SK-N-SH (cell line): ENCODE measurements around the gene MFNG. TPM values are rescaled to one million over a fixed set of nuclear protein-coding genes. Genes with fewer than 3 reads are reported as not detected.

Source experiments
- CTCF ChIA-PET: fragments of 300-600, 350-600 bp; formaldehyde crosslinking; extraction: SDS; loops from one replicate; lab custom pipeline; 2021; lab: Yijun Ruan, JAX
- POLR2A ChIA-PET: fragments of 350-600 bp; sonication (Branson Sonifier 250); formaldehyde crosslinking; extraction: SDS; loops from one replicate; lab custom pipeline; 2020; ENCODE audit warnings: antibody characterized with exemption, inconsistent platforms; lab: Yijun Ruan, JAX
- DNase-seq: peaks from one replicate; pipeline ENCODE4 v3.0.0; 2012
- H2AFZ ChIP-seq: fragments of 200-600 bp; sonication (generic); 2 replicates; pipeline ENCODE4 v1.8.1; 2016; ENCODE audit warnings: antibody characterized with exemption, mild to moderate bottlenecking, low read depth
- H3F3A ChIP-seq: fragments of 200-600 bp; sonication (generic); replicated peaks from 2 replicates; pipeline ENCODE3; 2016; ENCODE audit warnings: antibody characterized with exemption, mild to moderate bottlenecking; ENCODE audit not compliant: insufficient read depth
- H3K27ac ChIP-seq, 2 experiments: fragments of 200-500 bp in 1 of 2; fragments of 200-600 bp in 1 of 2; sonication (Bioruptor generic) in 1 of 2; sonication (generic), shearing (Covaris generic) in 1 of 2; 2 replicates each; pipeline versions ENCODE4 v1.5.1 to v1.6.1; 2014 to 2016; ENCODE audit warnings: low read depth in 2 of 2, inconsistent platforms in 1 of 2, low read length in 1 of 2, mild to moderate bottlenecking in 1 of 2, mixed read lengths in 1 of 2
- H3K27me3 ChIP-seq: fragments of 200-600 bp; sonication (generic), shearing (Covaris generic); 2 replicates; pipeline ENCODE4 v1.6.1; 2016; ENCODE audit warnings: mixed run types; ENCODE audit not compliant: insufficient read depth
- H3K36me3 ChIP-seq, 2 experiments: fragments of 200-500 bp in 1 of 2; fragments of 200-600 bp in 1 of 2; sonication (Bioruptor generic) in 1 of 2; sonication (generic) in 1 of 2; replicated peaks in 1 of 2; 2 replicates each; pipeline versions ENCODE3 to v1.5.1; 2014 to 2016; ENCODE audit warnings: low read length in 1 of 2, mild to moderate bottlenecking in 1 of 2; ENCODE audit not compliant: insufficient read depth in 2 of 2, control insufficient read depth in 1 of 2
- H3K4me1 ChIP-seq, 2 experiments: fragments of 200-500 bp in 1 of 2; fragments of 200-600 bp in 1 of 2; sonication (Bioruptor generic) in 1 of 2; sonication (generic), shearing (Covaris generic) in 1 of 2; 2 replicates each; pipeline versions ENCODE4 v1.5.1 to v1.6.1; 2014 to 2016; ENCODE audit warnings: low read depth in 1 of 2, low read length in 1 of 2, mixed run types in 1 of 2; ENCODE audit not compliant: insufficient read depth in 2 of 2, control insufficient read depth in 1 of 2
- H3K4me2 ChIP-seq: fragments of 200-600 bp; sonication (generic), shearing (Covaris generic); 2 replicates; pipeline ENCODE4 v1.6.1; 2017; ENCODE audit warnings: mixed run types
- H3K4me3 ChIP-seq, 2 experiments: fragments of 200-500 bp in 1 of 2; fragments of 200-600 bp in 1 of 2; sonication (Bioruptor generic) in 1 of 2; sonication (generic), shearing (Covaris generic) in 1 of 2; 2 replicates each; pipeline versions ENCODE4 v1.5.1 to v1.8.1; 2014 to 2016; ENCODE audit warnings: low read depth in 2 of 2, inconsistent platforms in 1 of 2, low read length in 1 of 2, mild to moderate bottlenecking in 1 of 2, mixed read lengths in 1 of 2, moderate library complexity in 1 of 2
- H3K79me2 ChIP-seq: fragments of 200-600 bp; sonication (generic); 2 replicates; pipeline ENCODE4 v1.8.1; 2017; ENCODE audit warnings: mild to moderate bottlenecking; ENCODE audit not compliant: insufficient read depth
- H3K9ac ChIP-seq: fragments of 200-600 bp; sonication (generic); 2 replicates; pipeline ENCODE4 v1.6.1; 2017; ENCODE audit warnings: mixed run types
- H3K9me2 ChIP-seq: fragments of 200-600 bp; sonication (generic); 2 replicates; pipeline ENCODE4 v1.6.1; 2017; ENCODE audit warnings: mixed run types
- H3K9me3 ChIP-seq: fragments of 200-600 bp; sonication (generic); 2 replicates; pipeline ENCODE4 v1.6.1; 2017; ENCODE audit warnings: mixed run types, mild to moderate bottlenecking, moderate library complexity
- H4K20me1 ChIP-seq: fragments of 200-600 bp; sonication (generic); 2 replicates; pipeline ENCODE4 v1.6.1; 2017; ENCODE audit warnings: mild to moderate bottlenecking, mixed run types; ENCODE audit not compliant: insufficient read depth
- ELF1 ChIP-seq: IDR thresholded peaks from 2 replicates; pipeline ENCODE4 v1.4.0; 2012
- EP300 ChIP-seq, 2 experiments: IDR thresholded peaks; 2 replicates each; pipeline versions ENCODE4 v1.4.0 to v1.6.1; 2012; ENCODE audit warnings: borderline replicate concordance in 1 of 2, low read depth in 1 of 2, low read length in 1 of 2
- EZH2phosphoT487 ChIP-seq: fragments of 200-600 bp; sonication (generic); IDR thresholded peaks from 2 replicates; pipeline ENCODE4 v1.6.1; 2017; ENCODE audit warnings: low read depth, mixed run types, mild to moderate bottlenecking, antibody characterized with exemption, moderate library complexity, borderline replicate concordance
- FOSL2 ChIP-seq: IDR thresholded peaks from 2 replicates; pipeline ENCODE4 v1.4.0; 2012; ENCODE audit warnings: low read depth, mild to moderate bottlenecking, moderate library complexity, borderline replicate concordance
- FOXM1 ChIP-seq: IDR thresholded peaks from 2 replicates; pipeline ENCODE4 v1.4.0; 2012; ENCODE audit warnings: low read depth, mild to moderate bottlenecking
- IRF3 ChIP-seq: fragments of 150-350 bp; IDR thresholded peaks from 2 replicates; pipeline ENCODE4 v1.6.1; 2016; ENCODE audit warnings: mild to moderate bottlenecking, low read depth, low read length
- JUND ChIP-seq: IDR thresholded peaks from 2 replicates; pipeline ENCODE4 v1.4.0; 2012
- NFIC ChIP-seq: IDR thresholded peaks from 2 replicates; pipeline ENCODE4 v1.4.0; 2012; ENCODE audit warnings: borderline replicate concordance
- PBX3 ChIP-seq: IDR thresholded peaks from 2 replicates; pipeline ENCODE4; 2012
- RCOR1 ChIP-seq: fragments of 150-350 bp; IDR thresholded peaks from 2 replicates; pipeline ENCODE4 v1.6.1; 2017; ENCODE audit warnings: antibody characterized with exemption, low read length
- SMC3 ChIP-seq: IDR thresholded peaks from 2 replicates; pipeline ENCODE4 v1.6.1; 2012; ENCODE audit warnings: low read depth, low read length, improper control_type of control experiment
- TEAD4 ChIP-seq: IDR thresholded peaks from 2 replicates; pipeline ENCODE4 v1.4.0; 2012; ENCODE audit warnings: mild to moderate bottlenecking, borderline replicate concordance; ENCODE audit not compliant: insufficient read depth
- USF2 ChIP-seq: fragments of 150-350 bp; IDR thresholded peaks from 2 replicates; pipeline ENCODE4 v1.6.1; 2017; ENCODE audit warnings: antibody characterized with exemption, low read length, low read depth, borderline replicate concordance
- YY1 ChIP-seq: IDR thresholded peaks from 2 replicates; pipeline ENCODE4 v1.4.0; 2012; ENCODE audit warnings: low read depth, mild to moderate bottlenecking
- WGBS: methylation state at CpG from one replicate; pipeline ENCODE4 v1.1.6; 2017; ENCODE audit warnings: low lambda C conversion rate; 5-methylcytosine and 5-hydroxymethylcytosine counted together
- polyA plus RNA-seq, 3 experiments: library from polyadenylated mRNA; depleted of rRNA; stranded (reverse); fragments of >200 nt; gene quantifications; 2 replicates each; pipeline ENCODE4 v1.2.3, GENCODE V29; 2012
- TF ChIP-seq, protein P1 (sequence below): IDR thresholded peaks from 2 replicates; pipeline ENCODE4 v1.4.0; 2012; ENCODE audit warnings: low read depth, borderline replicate concordance

Gene MFNG
- polyA plus RNA-seq, 1 of the 3 experiments (the other 2 are of a cell fraction) = 0.18 TPM

GRCh38 chr22:37476389-37477329 lies 9.5 kb downstream of the MFNG start (continued):
- TF ChIP-seq TEAD4 (no peak), IRF3 (no peak), FOSL2 (no peak), FOXM1 (no peak), RCOR1 (no peak)
- TF ChIP-seq, all 33 proteins: peak for 0

GRCh38 chr22:37474447-37475090 lies 11.6 kb downstream of the MFNG start:
- Histone ChIP-seq H3K27me3 (no peaks in the 10 kb centered on the region), H3K9me3 (no peaks in the 10 kb centered on the region), H3K9ac (no peak overlapping the region), H3F3A (no peaks in the 10 kb centered on the region), H3K27ac (no peak overlapping the region), H2AFZ (no peak overlapping the region), H3K4me1 (no peaks in the 10 kb centered on the region; a peak in 1 of 4 replicates), H4K20me1 (no peaks in the 10 kb centered on the region), H3K4me3 (no peak overlapping the region), H3K36me3 (no peaks in the 10 kb centered on the region), H3K79me2 (no peaks in the 10 kb centered on the region), H3K4me2 (no peak overlapping the region), H3K9me2 (no peaks in the 10 kb centered on the region)
- DNase-seq = no peak
- ChIA-PET POLR2A (no interaction called here), CTCF (interaction anchor here (1.0 to 3.6 kb wide), 4 partner anchors 18 to 213 kb away, joined by 3 to 46 read pairs (median 24); no protein-coding TSS in a partner anchor)
- WGBS = 74% methylated on average over 10 of the region's 11 CpGs
- no peak for TF ChIP-seq ELF1

- POLR2A ChIA-PET = no interaction called here
- Histone ChIP-seq H3K9me2 (no peaks in the 10 kb centered on the region), H3K9ac (no peak overlapping the region), H3K27ac (no peak overlapping the region), H3K27me3 (no peaks in the 10 kb centered on the region), H3K4me1 (no peaks in the 10 kb centered on the region; a peak in 1 of 4 replicates), H3K79me2 (no peaks in the 10 kb centered on the region), H3F3A (no peaks in the 10 kb centered on the region), H3K4me3 (no peak overlapping the region), H3K9me3 (no peaks in the 10 kb centered on the region), H4K20me1 (no peaks in the 10 kb centered on the region), H2AFZ (no peak overlapping the region), H3K4me2 (no peak overlapping the region), H3K36me3 (no peaks in the 10 kb centered on the region)
- CTCF ChIA-PET = interaction anchor here (1.0 to 3.6 kb wide), 9 partner anchors 8 to 212 kb away, joined by 3 to 46 read pairs (median 14); partner anchors contain the start of gene MFNG
- no CpG with 5 or more reads among the region's 8 CpGs for WGBS
- DNase-seq = no peak
- TF ChIP-seq USF2 (no peak), RCOR1 (no peak), EZH2phosphoT487 (no peak), PBX3 (no peak), IRF3 (no peak), FOSL2 (no peak), FOXM1 (no peak), EP300 (IDR thresholded peaks at IDR 0.05; ENCODE audit: borderline replicate concordance in 1 of 2, low read depth in 1 of 2, low read length in 1 of 2) (no peak), JUND (no peak), SMC3 (no peak), ELF1 (no peak), NFIC (no peak), YY1 (no peak)
- TF ChIP-seq, protein P1, sequence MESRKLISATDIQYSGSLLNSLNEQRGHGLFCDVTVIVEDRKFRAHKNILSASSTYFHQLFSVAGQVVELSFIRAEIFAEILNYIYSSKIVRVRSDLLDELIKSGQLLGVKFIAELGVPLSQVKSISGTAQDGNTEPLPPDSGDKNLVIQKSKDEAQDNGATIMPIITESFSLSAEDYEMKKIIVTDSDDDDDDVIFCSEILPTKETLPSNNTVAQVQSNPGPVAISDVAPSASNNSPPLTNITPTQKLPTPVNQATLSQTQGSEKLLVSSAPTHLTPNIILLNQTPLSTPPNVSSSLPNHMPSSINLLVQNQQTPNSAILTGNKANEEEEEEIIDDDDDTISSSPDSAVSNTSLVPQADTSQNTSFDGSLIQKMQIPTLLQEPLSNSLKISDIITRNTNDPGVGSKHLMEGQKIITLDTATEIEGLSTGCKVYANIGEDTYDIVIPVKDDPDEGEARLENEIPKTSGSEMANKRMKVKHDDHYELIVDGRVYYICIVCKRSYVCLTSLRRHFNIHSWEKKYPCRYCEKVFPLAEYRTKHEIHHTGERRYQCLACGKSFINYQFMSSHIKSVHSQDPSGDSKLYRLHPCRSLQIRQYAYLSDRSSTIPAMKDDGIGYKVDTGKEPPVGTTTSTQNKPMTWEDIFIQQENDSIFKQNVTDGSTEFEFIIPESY = no peak
Measured at GRCh38 chr22:37473437-37473946, 12.7 kb downstream of the MFNG start.
